VCaP (cell line): ENCODE data around the gene DRGX.

ENCODE experiments used
- H3K27ac ChIP-seq: fragments of 450-650 bp; 2 replicates; pipeline ENCODE4 v1.5.1; 2017
- CTCF ChIP-seq: fragments of 450-650 bp; conservative IDR thresholded peaks from 2 replicates; pipeline ENCODE4 v1.5.1; 2017; ENCODE audit warnings: mild to moderate bottlenecking, moderate library complexity

The DRGX gene

GRCh38 chr10:49385939-49386922, 9.7 kb downstream of the DRGX start:
- H3K27ac ChIP-seq, result no peak overlapping the region
- no peak for TF ChIP-seq CTCF

- H3K27ac ChIP-seq, result no peak overlapping the region
- no peak for TF ChIP-seq CTCF
Measured at GRCh38 chr10:49384268-49384953, 11.5 kb downstream of the DRGX start.

DNA sequence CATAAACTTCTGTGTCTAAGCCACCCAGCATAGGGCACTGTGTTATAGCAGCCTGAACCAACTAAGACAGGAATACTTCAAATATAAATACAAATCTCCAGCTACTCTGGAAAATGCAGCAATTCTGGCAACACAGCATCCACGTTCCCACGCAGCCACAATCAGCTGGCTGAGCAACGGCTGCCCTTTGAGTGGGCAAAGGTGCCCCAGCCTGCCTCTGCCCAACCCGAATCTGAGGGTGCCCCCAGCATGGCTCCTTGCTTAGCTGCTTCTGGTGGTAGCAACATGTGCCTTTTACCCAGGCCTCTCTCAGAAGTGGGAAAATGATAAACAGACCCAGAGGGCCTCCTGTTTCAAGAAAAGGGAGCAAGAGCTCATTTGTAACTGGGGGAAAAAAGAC, 12.0 kb downstream of the DRGX start:
- no peak overlapping the region for H3K27ac ChIP-seq
- no peak for TF ChIP-seq CTCF

DNA sequence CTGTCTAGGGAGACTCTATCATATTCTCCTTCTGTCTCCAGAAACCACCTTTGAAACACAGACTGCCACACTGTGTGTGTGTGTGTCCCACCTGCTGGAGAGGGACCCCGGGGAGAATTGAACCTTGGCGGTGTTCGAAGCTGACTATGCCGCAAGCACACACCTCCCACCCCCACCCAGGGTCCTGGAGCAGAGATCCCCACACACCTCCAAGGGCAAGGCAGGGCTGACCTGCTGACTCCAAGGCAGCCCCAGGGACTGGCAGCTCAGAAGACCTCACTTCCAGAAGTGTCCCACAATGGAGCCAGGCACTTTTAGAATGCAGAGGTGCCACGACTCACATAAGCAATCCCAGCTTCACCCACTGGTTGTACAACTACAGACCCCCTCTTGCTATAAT, 13.1 kb downstream of the DRGX start:
- TF ChIP-seq CTCF, result no peak

GRCh38 chr10:49382226-49382625, 13.7 kb downstream of the DRGX start:
- TF ChIP-seq CTCF, result no peak
- H3K27ac ChIP-seq, result no peak overlapping the region

More for the DNA sequence above, 13.1 kb downstream of the DRGX start:
- no peak overlapping the region for H3K27ac ChIP-seq

DNA sequence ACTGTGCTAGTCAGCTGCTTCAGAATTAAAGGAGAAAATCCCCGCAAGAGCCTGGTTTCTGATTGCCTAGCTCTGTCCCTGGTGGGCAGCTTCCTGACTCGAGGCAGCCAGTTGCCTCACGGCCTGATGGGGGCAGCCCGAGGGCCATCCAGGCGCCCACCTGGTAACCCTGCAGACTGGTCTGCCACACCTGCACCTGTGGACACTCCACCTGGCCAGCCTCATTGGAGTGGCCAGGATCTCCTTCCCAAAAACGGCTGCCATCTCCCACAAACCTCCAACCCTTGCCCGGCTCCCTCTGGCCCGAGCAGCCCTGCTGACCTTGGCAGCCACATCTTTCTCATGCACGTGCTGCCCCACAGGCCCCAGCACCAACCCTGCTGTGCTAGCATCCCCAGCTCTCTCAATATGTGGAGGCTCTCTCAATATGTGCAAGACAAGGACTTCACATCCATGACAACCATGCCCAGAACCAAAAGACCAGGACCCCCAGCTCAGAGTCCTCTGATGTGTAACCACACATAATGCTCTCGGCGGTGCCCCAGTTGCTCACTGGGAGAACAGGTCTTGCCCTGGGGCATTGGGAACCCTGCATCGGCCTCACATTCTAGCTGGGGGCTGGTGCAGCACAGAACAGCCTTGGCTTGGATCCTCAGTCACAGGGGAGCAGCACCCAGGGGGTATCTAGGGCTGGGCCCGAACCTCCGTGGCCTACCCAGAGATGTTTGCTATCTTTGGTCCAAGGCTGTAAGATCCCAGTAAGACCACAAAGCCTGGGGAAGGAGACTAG, 14.6 kb downstream of the DRGX start:
- no peak overlapping the region for H3K27ac ChIP-seq
- TF ChIP-seq CTCF, result no peak
